ENCODE results near the gene SNX24. TPM values are rescaled to one million over a fixed set of nuclear protein-coding genes. Genes with fewer than 3 reads are reported as not detected.

SNX24 gene
- total and polyA plus RNA-seq, 3 donors from 2014 or later = 13.1 to 25.8 (median 23.1) TPM

DNA sequence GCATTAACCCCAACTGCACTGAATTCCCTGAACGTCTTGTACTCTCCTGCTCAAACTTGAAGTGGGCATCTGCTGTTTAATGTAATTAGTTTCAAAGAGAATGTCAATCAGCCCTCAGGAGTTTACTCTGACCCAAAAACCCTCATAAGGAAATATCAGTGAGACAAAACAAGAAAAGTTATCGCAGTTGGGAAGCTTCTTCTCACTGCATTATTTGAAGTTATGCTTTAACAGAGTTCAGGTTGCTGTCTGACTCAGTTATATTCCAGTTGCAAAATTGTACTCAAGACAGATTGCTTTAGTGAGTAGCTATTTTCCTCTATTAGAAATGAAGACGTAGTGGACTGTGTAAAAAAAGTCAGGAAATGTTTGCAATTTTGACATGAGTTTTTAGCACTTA, 139.0 kb downstream of the SNX24 start:
- 91 to 92% methylated on average over 3 of the region's 3 CpGs for WGBS, 2 donors
- intact Hi-C loops (cut with DNase I; ENCODE audit: low total_unique reads) = no loop called here

DNA sequence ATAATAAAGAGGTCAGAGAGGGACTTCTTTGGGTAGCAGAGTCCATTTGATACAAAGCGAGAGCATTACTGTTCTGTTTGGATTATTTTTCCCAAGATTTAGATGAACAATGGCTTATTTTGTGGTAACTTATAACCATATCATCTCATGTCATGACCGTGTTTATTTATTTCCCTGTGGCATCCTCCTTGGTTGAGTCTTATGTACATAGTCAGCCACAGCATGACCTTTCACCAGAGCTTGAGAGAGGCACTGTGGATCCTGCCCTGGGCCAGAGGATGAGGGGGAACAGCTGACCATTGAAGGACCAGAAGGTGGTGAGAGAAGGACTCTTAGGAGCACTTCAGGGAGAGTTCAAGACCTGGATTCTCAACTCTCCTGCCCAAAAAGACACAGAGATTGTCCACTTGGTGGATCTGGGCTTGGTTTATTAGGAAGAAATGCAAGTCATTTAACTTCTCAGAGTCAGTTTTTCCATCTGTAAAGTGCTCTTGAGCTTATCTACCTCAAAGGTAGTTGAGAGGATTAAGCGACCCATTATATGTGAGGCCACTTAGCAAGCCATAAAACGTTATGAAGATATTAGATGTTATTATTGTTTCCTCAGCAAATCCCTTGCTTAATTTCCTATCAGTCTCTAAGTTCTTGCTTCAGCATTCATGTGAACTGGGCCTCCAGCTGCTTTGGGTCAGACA, 139.7 kb downstream of the SNX24 start:
- H3K36me3 ChIP-seq (ENCODE audit: low read depth, missing control alignments) = no peaks in the 10 kb centered on the region
- WGBS, 2 donors = 91 to 97% methylated on average over 4 of the region's 4 CpGs
- H3K9me3 ChIP-seq = no peaks in the 10 kb centered on the region
- intact Hi-C loops (cut with DNase I; ENCODE audit: low total_unique reads) = no loop called here
- no peaks in the 10 kb centered on the region for H3K4me1 ChIP-seq
- DNase-seq = no peak
- no peaks in the 10 kb centered on the region for H3K27me3 ChIP-seq
- TF ChIP-seq, protein P1, sequence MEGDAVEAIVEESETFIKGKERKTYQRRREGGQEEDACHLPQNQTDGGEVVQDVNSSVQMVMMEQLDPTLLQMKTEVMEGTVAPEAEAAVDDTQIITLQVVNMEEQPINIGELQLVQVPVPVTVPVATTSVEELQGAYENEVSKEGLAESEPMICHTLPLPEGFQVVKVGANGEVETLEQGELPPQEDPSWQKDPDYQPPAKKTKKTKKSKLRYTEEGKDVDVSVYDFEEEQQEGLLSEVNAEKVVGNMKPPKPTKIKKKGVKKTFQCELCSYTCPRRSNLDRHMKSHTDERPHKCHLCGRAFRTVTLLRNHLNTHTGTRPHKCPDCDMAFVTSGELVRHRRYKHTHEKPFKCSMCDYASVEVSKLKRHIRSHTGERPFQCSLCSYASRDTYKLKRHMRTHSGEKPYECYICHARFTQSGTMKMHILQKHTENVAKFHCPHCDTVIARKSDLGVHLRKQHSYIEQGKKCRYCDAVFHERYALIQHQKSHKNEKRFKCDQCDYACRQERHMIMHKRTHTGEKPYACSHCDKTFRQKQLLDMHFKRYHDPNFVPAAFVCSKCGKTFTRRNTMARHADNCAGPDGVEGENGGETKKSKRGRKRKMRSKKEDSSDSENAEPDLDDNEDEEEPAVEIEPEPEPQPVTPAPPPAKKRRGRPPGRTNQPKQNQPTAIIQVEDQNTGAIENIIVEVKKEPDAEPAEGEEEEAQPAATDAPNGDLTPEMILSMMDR (IDR thresholded peaks at IDR 0.05) = no peak
- TF ChIP-seq POLR2A (IDR thresholded peaks at IDR 0.05) = no peak
- H3K4me3 ChIP-seq = no peak overlapping the region
- no peak overlapping the region for H3K27ac ChIP-seq

More for the DNA sequence above, 139.0 kb downstream of the SNX24 start:
- TF ChIP-seq, protein P1 (IDR thresholded peaks at IDR 0.05) = no peak
- TF ChIP-seq POLR2A (IDR thresholded peaks at IDR 0.05) = no peak
- Histone ChIP-seq H3K27me3 (no peaks in the 10 kb centered on the region), H3K4me1 (no peaks in the 10 kb centered on the region), H3K36me3 (ENCODE audit: low read depth, missing control alignments) (no peaks in the 10 kb centered on the region), H3K27ac (no peak overlapping the region), H3K4me3 (no peak overlapping the region), H3K9me3 (no peaks in the 10 kb centered on the region)
- DNase-seq = no peak

DNA sequence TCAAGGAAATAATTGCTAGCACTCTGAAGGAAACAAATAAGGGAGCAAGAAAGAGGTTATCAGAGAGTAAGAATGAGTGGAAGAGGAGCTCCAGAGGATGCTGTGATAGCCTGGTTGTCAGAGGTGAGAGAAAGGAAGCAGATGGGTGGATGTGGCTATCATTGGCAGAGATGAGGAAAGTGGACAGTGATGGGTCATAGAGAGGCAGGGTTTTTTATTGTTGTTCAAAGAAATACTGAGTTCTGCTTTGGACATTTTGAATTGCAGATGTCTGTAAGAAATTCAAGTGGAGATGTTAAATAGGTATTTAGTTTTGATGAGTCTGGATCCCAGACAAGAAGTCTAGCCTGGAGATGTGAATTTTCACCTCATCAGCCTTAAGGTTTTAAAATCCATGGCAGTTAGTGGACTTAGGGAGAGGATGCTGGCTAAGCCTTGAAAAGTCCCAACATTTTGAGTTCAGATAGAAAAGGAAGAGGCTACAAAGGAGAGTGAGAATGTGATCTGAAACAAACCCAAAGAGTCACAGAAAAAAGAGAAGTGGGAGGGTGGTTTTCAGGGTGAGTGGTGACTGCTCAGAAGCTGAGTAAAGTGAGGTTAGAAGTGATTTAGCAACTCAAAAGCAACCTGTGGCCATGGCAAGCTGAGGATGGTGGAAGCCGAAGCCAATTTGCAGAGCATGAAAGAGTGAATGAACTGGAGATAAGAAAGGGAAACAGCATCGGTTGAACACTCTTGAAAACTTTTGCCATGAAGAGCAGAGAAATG, 140.7 kb downstream of the SNX24 start:
- no peaks in the 10 kb centered on the region for H3K4me1 ChIP-seq
- no peak for DNase-seq
- TF ChIP-seq, protein P1 (IDR thresholded peaks at IDR 0.05) = no peak
- TF ChIP-seq POLR2A (IDR thresholded peaks at IDR 0.05) = no peak
- no peak overlapping the region for H3K4me3 ChIP-seq
- intact Hi-C loops (cut with DNase I; ENCODE audit: low total_unique reads) = no loop called here
- H3K36me3 ChIP-seq (ENCODE audit: low read depth, missing control alignments) = no peaks in the 10 kb centered on the region
- 91 to 98% methylated on average over 2 of the region's 2 CpGs for WGBS, 2 donors
- H3K27ac ChIP-seq = no peak overlapping the region
- H3K9me3 ChIP-seq = no peaks in the 10 kb centered on the region
- no peaks in the 10 kb centered on the region for H3K27me3 ChIP-seq

DNA sequence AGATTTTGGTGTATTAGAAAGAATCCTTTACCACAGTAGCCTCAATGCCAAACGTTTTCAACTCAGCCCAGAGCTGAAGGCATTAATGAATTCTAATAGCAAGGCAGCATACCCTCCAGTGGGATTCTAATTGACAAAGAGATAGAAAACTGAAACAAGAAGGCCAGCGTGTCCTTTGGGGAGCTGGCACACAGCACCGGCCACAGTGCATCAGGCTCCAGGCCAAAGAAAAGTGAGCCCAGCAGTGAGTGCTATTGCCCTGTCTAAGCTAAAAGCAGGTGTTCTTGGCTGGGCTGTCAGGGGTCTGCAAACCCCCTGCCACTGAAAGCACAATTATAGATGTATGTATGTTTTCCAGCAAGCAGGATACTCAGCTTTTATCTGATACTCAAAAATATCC, 150.7 kb downstream of the SNX24 start:
- no peak for DNase-seq
- no peak for TF ChIP-seq POLR2A (IDR thresholded peaks at IDR 0.05)
- TF ChIP-seq, protein P1 (IDR thresholded peaks at IDR 0.05) = no peak
- no peaks in the 10 kb centered on the region for H3K27me3 ChIP-seq
- intact Hi-C loops (cut with DNase I; ENCODE audit: low total_unique reads) = no loop called here
- WGBS, 2 donors = 66 to 76% methylated on average over 3 of the region's 3 CpGs
- H3K4me1 ChIP-seq = no peaks in the 10 kb centered on the region
- H3K27ac ChIP-seq = no peak overlapping the region
- no peak overlapping the region for H3K4me3 ChIP-seq
- no peaks in the 10 kb centered on the region for H3K36me3 ChIP-seq (ENCODE audit: low read depth, missing control alignments)
- no peaks in the 10 kb centered on the region for H3K9me3 ChIP-seq
